HG03460 (cell line): ENCODE measurements around the gene CALCA.
A peak's percentile ranks its signal among the peaks of the same experiment; 100 is the strongest.
"Not testable (repeated sequence)": the region's sequence is repeated elsewhere in the genome, so short reads cannot be mapped to it uniquely, and the experiment has no call there.

ENCODE experiments used
- ATAC-seq: cut with Tn5 transposase; IDR thresholded peaks from one replicate; pipeline ENCODE4 v1.9.1; 2021; ENCODE audit not compliant: unreplicated experiment

CALCA gene, protein sequence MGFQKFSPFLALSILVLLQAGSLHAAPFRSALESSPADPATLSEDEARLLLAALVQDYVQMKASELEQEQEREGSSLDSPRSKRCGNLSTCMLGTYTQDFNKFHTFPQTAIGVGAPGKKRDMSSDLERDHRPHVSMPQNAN

DNA sequence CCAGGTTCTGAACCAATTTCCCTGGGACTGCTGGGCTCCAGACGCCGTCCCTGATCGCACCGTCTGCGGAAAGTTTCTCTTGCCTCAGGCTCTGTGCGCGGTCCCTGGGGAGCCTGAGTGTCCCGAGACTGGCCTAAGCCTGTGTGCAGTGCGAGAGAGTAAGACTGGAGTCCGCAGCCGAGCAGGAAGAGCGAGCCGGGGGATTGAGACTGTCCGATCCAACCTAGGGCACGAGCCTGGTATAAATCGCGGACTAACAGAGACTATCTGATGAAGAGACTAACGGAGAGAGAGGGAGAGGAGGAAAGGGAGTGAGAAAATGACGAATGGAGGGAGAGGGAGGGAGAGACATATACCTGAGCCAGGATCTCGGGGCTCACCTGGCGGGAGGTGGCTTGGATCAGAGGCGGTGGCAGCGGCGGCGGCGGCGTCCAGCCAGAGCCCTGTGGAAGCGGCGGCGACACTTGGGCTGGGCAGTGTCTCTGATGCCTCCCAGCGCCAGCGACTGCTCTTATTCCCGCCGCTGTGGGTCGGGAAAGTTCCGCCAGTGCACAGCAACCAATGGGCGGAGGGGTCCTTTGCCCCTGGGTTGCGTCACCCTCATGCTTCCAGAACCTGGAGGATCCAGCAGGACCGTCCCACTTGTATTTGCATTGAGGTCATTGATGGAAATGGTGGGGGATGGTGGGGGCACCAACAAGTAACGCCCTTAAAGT is at the start of gene CALCA:
Gene CALCA (minus strand): TSS at position 487 of the 716 bp plus-strand sequence. CDS start 1,159 bp downstream, outside the sequence.
- no peak for ATAC-seq

DNA sequence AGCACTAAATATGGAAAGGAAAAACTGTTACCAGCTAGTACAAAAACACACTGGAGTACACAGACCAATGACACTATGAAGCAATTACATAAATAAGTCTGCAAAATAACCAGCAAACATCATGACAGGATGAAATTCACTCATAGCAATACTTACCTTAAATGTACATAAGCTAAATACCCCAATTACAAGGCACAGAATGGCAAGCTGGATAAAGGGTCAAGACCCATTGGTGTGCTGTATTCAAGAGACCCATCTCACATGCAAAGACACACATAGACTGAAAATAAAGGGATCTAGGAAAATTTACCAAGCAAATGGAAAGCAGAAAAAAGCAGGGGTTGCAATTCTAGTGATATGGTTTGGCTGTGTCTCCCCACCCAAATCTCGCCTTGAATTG is 44.0 kb upstream of the CALCA start:
- ATAC-seq = no peak

DNA sequence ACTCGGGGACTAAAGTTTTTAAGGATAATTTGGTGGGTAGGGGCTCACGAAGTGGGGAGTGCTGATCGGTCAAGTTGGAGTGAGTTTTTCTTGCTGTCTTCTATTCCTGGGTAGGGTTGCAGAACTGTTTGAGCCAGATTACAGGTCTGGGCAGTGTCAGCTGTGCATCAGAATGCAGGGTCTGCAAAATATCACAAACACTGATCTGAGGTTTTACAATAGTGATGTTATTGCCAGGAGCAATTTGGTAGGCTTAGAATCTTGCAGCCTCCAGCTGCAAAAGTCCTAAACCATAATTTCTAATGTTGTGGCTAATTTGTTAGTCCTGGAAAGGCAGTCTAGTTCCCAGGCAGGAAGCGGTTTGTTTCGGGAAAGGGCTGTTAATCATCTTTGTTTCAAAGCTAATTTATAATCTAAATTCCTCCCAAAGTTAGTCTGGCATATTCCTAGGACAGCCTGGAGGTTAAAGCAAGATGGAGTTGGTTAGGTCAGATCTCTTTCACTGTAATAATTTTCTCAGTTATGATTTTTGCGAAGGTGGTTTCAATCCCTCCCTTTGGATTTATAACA is 39.7 kb upstream of the CALCA start:
- ATAC-seq = no peak

DNA sequence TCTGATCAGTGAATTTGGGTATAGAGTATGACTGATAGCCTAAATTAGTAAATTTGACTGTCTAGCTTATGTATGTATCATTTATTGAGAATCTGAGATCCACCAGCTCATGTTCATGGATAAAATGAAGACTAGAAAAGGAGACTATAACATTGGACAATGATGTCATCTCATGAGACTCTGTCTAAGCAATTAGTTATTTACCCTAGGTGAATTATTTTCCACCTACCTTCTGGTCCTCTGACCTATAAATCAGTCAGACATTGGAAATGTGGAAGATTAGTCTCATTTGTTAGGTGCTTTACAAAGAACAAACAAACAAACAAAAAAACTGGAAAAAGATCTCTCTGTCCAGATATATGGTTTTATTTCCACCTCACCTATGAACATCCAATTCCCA is 38.7 kb upstream of the CALCA start:
- no peak for ATAC-seq

DNA sequence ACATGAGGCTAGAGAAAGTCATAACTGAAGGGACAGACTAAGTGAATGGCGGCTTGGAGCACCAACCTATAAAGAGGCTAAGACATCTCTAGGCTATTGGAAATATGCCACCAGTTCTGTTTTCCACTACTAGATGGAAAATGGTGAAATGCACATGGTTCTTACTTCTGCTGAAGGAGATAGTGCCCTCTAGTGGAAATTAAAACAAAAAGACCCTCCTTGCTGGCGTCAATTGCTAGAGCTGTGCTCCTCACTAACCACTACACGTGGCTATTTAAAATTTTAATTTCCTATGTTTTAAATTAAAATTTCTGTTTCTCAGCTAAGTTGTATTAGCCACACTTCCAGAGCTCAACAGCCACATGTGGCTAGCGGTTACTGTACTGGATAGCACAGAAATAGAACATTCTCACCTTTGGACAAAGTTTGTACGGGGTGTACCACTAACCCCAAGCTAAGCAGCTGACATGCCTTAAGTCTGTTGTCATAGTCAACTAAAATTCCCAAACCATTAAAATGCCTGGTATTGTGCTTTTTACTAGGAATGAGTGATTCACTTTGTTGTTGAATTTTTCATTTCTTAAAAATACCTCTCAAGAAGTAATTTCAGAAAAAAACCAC is 34.1 kb upstream of the CALCA start:
- peak; percentile 68 for ATAC-seq

DNA sequence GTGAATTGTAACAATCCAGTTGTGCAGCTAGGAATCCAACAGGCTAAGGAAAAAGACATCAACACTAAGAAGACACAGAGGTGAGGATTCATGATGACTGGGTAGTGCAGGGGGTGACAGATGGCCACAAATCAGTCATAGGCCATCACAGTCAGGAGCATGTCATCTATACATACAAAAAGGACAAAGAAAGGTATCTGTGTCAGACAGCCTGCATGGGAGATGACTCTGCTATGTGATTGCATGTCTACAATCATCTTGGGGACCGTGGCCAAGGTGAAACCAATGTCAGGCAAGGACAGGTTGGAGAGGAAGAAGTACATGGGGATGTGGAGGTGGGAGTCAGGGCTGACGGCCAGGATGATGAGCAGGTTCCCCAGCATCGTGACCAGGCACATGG is 16.0 kb upstream of the CALCA start:
- not testable (repeated sequence) for ATAC-seq

DNA sequence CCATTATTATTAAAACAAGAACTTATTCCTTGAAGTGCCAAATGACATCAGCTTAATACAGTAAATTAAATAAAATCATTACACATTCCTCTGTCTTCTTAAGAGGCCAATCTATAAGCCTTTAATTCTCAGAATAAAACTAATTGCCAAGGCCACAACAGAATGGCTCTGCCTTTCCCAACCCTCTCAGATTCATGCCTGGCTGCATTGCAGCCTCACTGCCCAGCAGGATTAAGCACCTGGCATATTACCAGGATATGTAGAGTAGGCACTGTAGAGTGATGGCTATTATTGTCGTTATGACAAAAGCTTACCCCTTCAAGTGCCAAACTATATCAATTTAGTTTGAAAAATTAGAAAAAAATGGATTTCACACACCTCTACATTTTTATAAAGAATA is 9.4 kb upstream of the CALCA start:
- ATAC-seq = no peak

DNA sequence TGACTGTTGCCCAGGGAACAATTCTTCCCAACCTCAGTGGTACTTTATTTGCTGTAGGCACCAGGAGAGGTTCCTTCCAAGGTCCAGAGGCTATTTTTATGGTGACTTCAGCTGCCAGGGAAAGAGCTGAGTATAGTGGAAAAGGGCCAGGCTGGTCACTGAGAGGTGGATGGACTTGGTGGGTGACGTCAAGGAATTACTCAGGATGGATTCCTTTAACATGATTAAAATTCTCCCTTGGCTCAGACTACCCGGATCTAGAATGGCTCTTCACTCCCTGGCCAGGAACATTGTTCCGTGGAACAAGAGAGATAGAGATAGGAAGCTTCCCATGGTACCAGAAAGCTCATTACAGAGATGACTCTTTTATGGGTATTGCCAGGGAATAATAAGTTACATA is 8.7 kb upstream of the CALCA start:
- ATAC-seq = no peak

DNA sequence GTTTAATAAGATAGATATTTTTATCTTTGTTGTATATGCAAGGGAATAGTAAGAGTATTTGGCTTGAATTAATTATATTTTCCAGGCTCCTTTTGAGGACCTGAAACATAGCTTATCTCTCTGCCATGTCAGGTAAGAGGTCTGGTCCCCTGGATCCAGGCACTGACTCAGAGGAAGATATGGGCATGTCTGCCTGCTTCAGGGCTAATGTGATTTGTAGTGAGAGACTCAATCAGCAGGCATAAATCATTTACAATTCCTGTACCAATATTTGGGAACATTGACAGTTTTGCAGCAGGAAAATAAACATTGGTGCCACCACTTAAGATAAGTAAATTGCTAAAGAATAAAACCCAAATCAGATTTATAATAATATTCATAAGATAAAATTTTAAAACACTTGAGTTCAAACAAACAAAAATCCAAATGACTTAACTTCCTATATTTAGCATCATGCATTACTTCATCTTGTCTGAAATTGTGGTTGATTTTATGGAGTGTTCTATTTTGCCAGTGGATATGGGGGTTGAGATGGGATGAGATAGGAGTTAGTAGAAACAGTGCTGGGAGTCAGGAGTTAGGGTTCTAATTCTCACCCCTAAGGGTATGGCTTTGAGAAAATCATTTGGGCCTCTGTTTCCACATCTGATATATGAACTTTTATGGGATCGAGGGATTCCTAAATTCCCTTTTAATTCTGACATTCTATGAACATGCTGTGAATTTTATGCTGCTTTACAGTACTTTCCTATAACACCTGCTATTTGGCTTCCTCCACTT is 5.1 kb upstream of the CALCA start:
- ATAC-seq = no peak

DNA sequence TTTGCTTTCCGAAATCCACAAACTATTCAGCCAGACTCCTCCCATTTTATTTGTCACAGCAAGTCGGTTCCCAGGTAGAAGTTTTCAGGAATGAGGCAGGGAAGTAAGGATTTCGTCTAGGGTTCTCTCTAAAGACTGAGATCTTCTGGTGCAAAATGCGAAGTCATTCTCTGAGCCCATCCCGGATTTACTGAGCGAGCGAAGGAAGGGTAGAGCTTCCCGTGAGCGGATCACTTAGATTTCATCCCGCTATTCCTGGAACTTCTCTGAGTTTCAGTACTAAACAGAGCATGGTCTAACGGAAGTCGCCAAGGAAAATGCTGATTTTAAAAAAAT is 3.1 kb upstream of the CALCA start:
- ATAC-seq = no peak

DNA sequence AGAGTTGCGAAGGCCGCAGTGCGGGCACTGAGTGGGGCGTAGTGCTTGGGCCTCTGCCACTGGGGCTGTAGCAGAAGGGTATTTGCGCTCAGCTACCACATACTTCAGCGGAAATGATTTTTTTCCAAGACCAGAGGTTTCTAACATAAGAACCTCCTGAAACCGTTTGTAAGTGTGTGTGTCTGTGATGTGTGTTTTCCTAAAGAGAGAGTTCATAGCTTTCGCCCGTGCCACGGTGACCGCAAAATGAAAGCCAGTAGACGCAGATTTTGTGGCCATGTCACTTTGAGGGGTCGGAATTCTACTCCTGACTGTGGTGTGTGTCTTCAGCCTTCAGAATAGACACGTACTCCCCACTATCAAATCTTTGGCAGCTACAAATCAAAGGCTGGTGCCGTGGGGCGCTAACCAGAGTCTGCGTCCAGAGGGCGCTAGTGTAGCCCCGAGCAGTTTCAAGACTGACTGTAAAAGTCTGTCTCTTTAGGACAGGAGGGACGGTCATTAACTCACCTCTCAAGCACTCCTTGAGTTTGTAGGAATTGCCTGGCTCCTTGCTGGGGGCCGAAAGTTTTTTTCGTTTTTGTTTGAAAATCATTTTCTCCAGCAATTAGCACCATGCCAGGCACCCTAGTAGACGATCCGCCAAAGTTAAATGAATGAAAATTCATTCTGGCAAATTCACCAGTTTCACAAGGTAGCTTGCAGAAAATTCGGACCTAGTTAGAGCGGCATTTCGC is 2.5 kb upstream of the CALCA start:
- ATAC-seq = no peak

DNA sequence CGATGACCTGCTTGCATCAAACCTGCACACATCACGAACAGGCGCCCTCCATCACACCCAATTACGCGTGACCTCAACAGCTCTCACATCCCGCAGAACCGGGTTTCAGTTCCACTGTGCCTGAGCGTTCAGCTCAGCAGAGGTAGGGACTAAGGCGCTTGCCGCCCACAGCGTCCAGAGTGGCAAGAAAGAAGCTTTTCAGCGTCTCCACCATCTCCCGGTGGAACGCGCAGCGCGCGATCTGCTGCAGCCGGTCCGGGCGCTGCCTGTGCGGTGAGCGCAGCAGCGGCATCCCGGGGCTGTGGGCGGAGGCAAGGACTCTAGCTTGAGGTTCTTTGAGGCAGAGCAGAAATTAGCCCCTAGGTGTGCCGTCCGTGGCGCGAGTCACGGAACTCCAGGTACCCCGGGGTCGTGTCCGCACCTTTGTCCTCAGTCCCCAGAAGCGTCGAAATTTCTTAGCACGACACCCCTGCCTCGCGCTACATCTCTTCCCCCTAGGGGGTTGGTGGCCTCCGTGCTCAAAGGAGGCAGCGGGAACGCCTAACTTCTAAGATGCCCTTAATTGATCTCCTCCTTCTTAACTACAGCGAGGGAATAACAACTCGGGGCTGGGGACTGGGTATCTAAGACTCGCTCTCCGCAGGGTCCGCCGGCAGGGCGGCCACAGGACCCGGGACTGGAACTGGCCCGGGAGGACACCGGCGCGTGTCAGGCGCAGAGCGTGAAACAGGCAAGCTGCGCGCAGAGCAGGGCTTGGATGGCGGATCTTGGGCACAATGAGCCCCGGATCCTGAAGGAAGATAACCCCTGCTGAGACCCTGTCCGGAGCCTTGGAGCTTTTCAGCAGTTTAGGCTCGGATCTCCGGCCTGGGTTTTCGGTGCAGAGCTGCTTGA is 1.7 kb upstream of the CALCA start:
- ATAC-seq = peak; percentile 47

DNA sequence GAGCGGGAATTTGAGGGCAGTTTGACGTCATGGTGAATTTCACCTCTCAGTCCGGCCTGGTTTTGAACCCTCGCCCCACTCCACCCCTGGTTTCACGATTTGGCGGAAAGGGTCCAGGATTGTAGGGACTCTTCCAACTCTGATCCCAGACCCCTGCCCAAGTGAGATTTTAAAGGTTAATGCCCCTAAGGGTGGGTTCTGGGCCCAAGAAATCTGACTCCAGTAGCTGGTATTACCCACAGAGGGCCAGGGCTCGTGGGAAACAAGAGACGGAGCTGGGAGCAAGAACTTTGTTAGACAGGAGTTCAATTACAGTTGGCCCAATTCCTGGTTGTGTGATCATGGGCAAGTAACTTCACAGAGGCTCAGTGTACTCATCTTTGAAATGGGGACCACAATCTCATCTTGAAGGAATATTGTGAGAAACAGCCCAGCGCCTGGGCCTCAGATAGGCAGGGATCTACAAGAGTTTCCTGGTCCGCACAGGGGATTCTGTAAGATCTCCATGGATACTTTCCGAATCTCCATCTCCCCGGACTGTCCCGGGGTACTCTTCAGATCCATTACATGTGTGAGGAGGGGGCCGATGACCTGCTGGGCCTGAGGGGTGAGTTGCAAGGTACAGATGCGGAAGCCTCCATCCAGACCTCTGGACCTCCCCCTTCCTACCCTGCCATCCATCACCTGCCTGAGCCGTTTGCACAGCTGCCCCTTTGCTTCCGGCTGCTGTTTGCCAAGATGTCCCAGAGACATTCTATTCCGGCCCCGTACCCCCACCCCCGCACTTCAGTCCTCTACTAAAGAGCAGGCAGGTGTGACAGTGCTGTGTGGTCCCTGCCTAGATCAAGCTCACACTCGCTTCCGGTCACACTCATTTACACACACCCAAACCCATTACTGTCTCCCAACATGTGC is 687 bp upstream of the CALCA start:
- peak; percentile 8 for ATAC-seq

DNA sequence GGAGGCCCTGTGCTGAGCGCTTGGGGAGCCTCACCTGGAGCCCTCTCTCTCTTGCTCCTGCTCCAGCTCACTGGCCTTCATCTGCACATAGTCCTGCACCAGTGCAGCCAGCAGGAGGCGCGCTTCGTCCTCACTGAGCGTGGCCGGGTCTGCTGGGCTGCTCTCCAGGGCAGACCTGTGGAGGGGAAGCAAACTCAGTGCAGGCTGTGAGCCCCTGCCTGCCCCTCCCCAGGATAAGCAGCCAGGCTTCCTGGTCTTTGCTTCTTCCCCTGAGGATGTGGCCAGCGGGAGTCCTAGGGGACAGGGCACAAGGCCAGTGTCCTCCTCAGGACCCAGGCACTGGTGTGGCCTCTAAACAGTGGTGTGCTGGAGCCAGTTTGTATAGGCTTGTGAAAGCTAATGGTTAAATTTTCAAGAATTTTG is 2.2 kb downstream of the CALCA start:
- no peak for ATAC-seq

DNA sequence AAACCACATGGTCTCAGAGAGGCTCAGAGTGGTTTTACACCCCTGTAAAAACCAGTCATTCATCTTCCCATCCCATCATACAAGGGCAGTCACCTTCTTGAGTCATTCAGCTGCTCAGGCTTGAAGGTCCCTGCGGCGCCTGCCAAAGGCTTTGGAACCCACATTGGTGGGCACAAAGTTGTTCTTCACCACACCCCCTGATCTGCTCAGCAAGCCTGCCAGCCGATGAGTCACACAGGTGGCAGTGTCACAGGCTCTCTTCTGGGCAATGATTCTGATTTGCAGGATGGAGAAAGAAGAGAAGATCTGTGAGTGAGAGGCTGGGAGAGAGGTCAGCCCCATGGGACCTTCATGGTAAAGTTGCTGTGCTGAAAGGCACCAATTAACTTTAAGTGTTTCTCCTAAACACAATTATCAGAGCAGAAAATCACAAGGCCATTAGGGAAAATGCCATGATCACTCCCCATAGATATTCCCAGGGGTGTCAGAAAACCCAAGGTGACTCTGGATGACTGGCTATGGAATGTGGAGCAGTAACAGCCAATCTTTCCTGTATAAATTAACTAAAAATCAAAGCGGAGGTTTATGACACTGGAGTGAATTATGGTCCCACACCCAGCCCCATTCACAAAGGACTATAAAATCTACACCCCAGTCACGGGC is 4.4 kb downstream of the CALCA start:
- no peak for ATAC-seq

DNA sequence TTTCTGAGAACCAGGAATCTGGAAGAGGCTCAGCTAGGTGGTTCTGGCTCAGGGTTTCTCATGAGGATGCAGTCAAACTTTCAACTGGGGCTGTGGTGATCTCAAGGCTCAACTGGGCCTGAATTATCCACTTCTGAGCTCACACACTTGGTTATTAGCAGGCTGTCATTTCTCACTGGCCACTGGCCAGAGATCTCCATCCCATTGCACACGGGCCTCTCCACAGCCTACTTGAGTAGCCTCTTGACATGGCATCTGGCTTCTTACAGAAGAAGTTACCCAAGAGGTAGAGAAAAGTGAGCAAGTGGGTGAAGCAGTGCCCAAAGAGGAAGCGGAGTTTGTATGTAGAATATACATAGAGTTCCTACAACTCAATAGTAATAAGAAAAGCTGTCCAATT is 16.0 kb downstream of the CALCA start:
- no peak for ATAC-seq

DNA sequence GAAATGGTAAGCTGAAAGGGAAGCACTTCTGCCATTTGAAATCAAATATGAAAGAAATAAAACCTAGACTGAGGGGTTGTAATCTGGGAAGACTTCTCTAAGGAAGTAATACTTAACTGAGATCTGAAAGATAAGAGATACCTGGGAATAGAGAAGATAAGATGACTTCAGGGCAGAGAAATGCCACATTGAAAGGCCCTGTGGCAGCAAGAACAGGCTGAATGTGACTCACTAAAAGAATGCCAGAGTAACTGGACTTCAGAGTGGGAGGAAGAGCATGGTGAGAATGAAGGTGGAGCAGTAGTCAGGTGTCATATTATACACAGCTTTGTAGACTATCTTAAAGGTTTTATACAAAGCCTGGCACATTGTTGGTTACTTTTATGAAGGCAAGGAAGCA is 17.6 kb downstream of the CALCA start:
- ATAC-seq = no peak

DNA sequence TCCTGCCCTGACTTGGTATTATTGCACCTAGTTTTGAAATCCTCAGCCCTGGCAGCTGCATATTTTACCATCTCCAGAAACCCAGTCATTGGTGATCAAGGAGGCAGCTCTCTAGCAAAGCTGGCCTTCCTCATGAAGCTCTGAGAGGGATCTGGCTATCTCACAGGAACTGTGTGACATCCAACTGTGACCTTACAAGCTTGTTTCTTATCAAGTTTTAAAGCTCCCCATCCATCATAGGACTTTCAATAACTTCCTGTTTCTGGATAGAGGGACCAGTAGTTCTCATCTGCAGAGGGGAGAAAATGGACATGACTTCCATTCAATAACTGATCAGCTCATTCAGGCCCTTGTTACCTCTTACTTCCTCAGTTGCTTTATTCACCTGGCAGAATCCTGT is 18.2 kb downstream of the CALCA start:
- ATAC-seq = no peak
